Activated naive CD8-positive, alpha-beta T cell (primary cell): ENCODE results near the gene NAP1L3.

Experiments used
- H3K27ac Mint-ChIP-seq: one replicate; pipeline ENCODE4 v1.8.0; 2021; ENCODE audit warnings: mixed read lengths
- H3K27me3 Mint-ChIP-seq: one replicate; pipeline ENCODE4 v1.8.0; 2021; ENCODE audit warnings: mixed read lengths
- H3K36me3 Mint-ChIP-seq: one replicate; pipeline ENCODE4 v1.8.0; 2021; ENCODE audit warnings: mixed read lengths
- H3K4me1 Mint-ChIP-seq: one replicate; pipeline ENCODE4 v1.8.0; 2021; ENCODE audit warnings: low read depth, mixed read lengths
- H3K4me3 Mint-ChIP-seq: one replicate; pipeline ENCODE4 v1.8.0; 2021; ENCODE audit warnings: mild to moderate bottlenecking, mixed read lengths
- H3K9me3 Mint-ChIP-seq: one replicate; pipeline ENCODE4 v1.8.0; 2021; ENCODE audit warnings: low read depth, mixed read lengths

The NAP1L3 gene, protein sequence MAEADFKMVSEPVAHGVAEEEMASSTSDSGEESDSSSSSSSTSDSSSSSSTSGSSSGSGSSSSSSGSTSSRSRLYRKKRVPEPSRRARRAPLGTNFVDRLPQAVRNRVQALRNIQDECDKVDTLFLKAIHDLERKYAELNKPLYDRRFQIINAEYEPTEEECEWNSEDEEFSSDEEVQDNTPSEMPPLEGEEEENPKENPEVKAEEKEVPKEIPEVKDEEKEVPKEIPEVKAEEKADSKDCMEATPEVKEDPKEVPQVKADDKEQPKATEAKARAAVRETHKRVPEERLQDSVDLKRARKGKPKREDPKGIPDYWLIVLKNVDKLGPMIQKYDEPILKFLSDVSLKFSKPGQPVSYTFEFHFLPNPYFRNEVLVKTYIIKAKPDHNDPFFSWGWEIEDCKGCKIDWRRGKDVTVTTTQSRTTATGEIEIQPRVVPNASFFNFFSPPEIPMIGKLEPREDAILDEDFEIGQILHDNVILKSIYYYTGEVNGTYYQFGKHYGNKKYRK

GRCh38 chrX:93673056-93673868 lies at the start of gene NAP1L3:
NAP1L3 (minus strand) TSS chrX:93673578; CDS start chrX:93673304, 274 bp downstream.
- H3K9me3 Mint-ChIP-seq = no peaks in the 10 kb centered on the region
- H3K36me3 Mint-ChIP-seq = no peaks in the 10 kb centered on the region
- H3K27me3 Mint-ChIP-seq = no peaks in the 10 kb centered on the region
- H3K4me3 Mint-ChIP-seq = peak within 1 kb of the TSS; percentile 94
- peak within 1 kb of the TSS; percentile 87 for H3K27ac Mint-ChIP-seq
- peaks cover 20% of the 10 kb centered on the region for H3K4me1 Mint-ChIP-seq

- Mint-ChIP-seq H3K4me1 (no peaks in the 10 kb centered on the region), H3K4me3 (no peak overlapping the region), H3K27me3 (no peaks in the 10 kb centered on the region), H3K9me3 (no peaks in the 10 kb centered on the region), H3K36me3 (no peaks in the 10 kb centered on the region), H3K27ac (no peak overlapping the region)
These were observed 37.7 kb upstream of the NAP1L3 start for GRCh38 chrX:93711076-93711475.

- Mint-ChIP-seq H3K4me3 (no peak overlapping the region), H3K27me3 (no peaks in the 10 kb centered on the region), H3K36me3 (no peaks in the 10 kb centered on the region), H3K9me3 (peaks cover 7% of the 10 kb centered on the region), H3K4me1 (no peaks in the 10 kb centered on the region), H3K27ac (no peak overlapping the region)
These were observed 30.3 kb upstream of the NAP1L3 start for GRCh38 chrX:93703701-93704100.

- no peaks in the 10 kb centered on the region for H3K27me3 Mint-ChIP-seq
- peaks cover 4% of the 10 kb centered on the region for H3K9me3 Mint-ChIP-seq
- no peak overlapping the region for H3K4me3 Mint-ChIP-seq
- H3K36me3 Mint-ChIP-seq = no peaks in the 10 kb centered on the region
- H3K4me1 Mint-ChIP-seq = no peaks in the 10 kb centered on the region
- no peak overlapping the region for H3K27ac Mint-ChIP-seq
These were observed 22.6 kb upstream of the NAP1L3 start for GRCh38 chrX:93695981-93696380.

DNA sequence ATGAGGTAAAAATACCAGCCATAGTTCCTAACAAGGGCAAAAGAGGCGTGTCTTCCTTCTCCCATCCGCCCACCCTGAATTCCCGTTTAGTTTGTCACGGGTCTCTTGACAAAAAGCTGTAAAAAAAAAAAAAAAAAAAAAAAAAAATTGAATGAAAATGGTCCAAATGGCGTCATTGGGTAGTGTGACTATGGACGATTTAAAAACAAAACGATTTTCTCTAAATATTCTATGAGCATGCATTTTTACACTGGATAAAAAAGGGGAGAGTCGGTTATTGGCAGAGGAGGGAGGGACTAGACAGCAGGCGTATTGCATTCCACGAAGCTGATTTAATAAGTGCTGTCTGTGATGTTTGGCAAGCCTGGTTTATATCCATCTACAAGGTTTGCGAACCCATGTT lies 492 bp upstream of the NAP1L3 start, which contains the start of gene FAM133A:
FAM133A (plus strand) TSS at position 338 of the 403 bp plus-strand sequence. CDS start 35,214 bp downstream, outside the sequence.
- no peaks in the 10 kb centered on the region for H3K27me3 Mint-ChIP-seq
- H3K4me3 Mint-ChIP-seq = peak within 1 kb of the TSS; percentile 94
- peaks cover 20% of the 10 kb centered on the region for H3K4me1 Mint-ChIP-seq
- H3K27ac Mint-ChIP-seq = peak within 1 kb of the TSS; percentile 87
- H3K9me3 Mint-ChIP-seq = no peaks in the 10 kb centered on the region
- no peaks in the 10 kb centered on the region for H3K36me3 Mint-ChIP-seq

- no peaks in the 10 kb centered on the region for H3K4me1 Mint-ChIP-seq
- peaks cover 1% of the 10 kb centered on the region for H3K27me3 Mint-ChIP-seq
- H3K9me3 Mint-ChIP-seq = no peaks in the 10 kb centered on the region
- H3K27ac Mint-ChIP-seq = no peak overlapping the region
- H3K4me3 Mint-ChIP-seq = no peak overlapping the region
- no peaks in the 10 kb centered on the region for H3K36me3 Mint-ChIP-seq
These were observed 12.8 kb downstream of the NAP1L3 start for GRCh38 chrX:93660575-93660974.

GRCh38 chrX:93649381-93649780 lies 24.0 kb downstream of the NAP1L3 start:
- Mint-ChIP-seq H3K4me3 (no peak overlapping the region), H3K27ac (no peak overlapping the region), H3K27me3 (no peaks in the 10 kb centered on the region), H3K9me3 (peaks cover 7% of the 10 kb centered on the region), H3K4me1 (no peaks in the 10 kb centered on the region), H3K36me3 (no peaks in the 10 kb centered on the region)

GRCh38 chrX:93637591-93637990 lies 35.8 kb downstream of the NAP1L3 start:
- H3K9me3 Mint-ChIP-seq = no peaks in the 10 kb centered on the region
- H3K27me3 Mint-ChIP-seq = no peaks in the 10 kb centered on the region
- no peaks in the 10 kb centered on the region for H3K4me1 Mint-ChIP-seq
- H3K4me3 Mint-ChIP-seq = no peak overlapping the region
- no peak overlapping the region for H3K27ac Mint-ChIP-seq
- H3K36me3 Mint-ChIP-seq = no peaks in the 10 kb centered on the region
